Osteoblast (primary cell): ENCODE measurements around the gene NAA15. TPM values are rescaled to one million over a fixed set of nuclear protein-coding genes. Genes with fewer than 3 reads are reported as not detected.

Source experiments
- DNase-seq: peaks from one replicate; pipeline ENCODE4 v3.0.0; 2011; ENCODE audit warnings: low spot score, mixed read lengths; ENCODE audit not compliant: insufficient read length; ENCODE audit errors: missing footprints
- H2AFZ ChIP-seq: 2 replicates; pipeline ENCODE4 v1.6.0; 2011; ENCODE audit warnings: mild to moderate bottlenecking, low read length
- H3K27ac ChIP-seq: 2 replicates; pipeline ENCODE4 v1.5.1; 2011; ENCODE audit warnings: mild to moderate bottlenecking, low read depth, low read length, moderate library complexity
- H3K27me3 ChIP-seq: 2 replicates; pipeline ENCODE4 v1.6.0; 2012; ENCODE audit warnings: mild to moderate bottlenecking, control low read depth, inconsistent platforms, low read length, moderate library complexity; ENCODE audit not compliant: insufficient read depth
- H3K36me3 ChIP-seq: 2 replicates; pipeline ENCODE4 v1.5.1; 2011; ENCODE audit warnings: mild to moderate bottlenecking, low read length, control low read depth, moderate library complexity; ENCODE audit not compliant: insufficient read depth
- H3K4me1 ChIP-seq: 2 replicates; pipeline ENCODE4 v1.5.1; 2011; ENCODE audit warnings: mild to moderate bottlenecking, low read length, control low read depth, moderate library complexity; ENCODE audit not compliant: insufficient read depth
- H3K4me2 ChIP-seq: 2 replicates; pipeline ENCODE4 v1.6.0; 2011; ENCODE audit warnings: mild to moderate bottlenecking, low read length; ENCODE audit not compliant: insufficient read depth
- H3K4me3 ChIP-seq: fragments of 200-600 bp; sonication (generic); 3 replicates; pipeline ENCODE4 v1.5.1; 2012; ENCODE audit warnings: mild to moderate bottlenecking, low read length, inconsistent platforms; ENCODE audit not compliant: insufficient read depth
- H3K79me2 ChIP-seq: 2 replicates; pipeline ENCODE4 v1.6.0; 2012; ENCODE audit warnings: mild to moderate bottlenecking, low read length, control low read depth, inconsistent platforms; ENCODE audit not compliant: insufficient read depth
- H3K9me3 ChIP-seq: 2 replicates; pipeline ENCODE4 v1.5.1; 2011; ENCODE audit warnings: low read depth, low read length, control low read depth
- H4K20me1 ChIP-seq: 2 replicates; pipeline ENCODE4 v1.6.0; 2012; ENCODE audit warnings: mild to moderate bottlenecking, low read length, control low read depth; ENCODE audit not compliant: insufficient read depth
- total RNA-seq: library from RNA; depleted of rRNA; stranded (reverse); fragments of >200 nt; gene quantifications from 2 replicates; pipeline ENCODE4 v1.2.3, GENCODE V29; 2012
- TF ChIP-seq, protein P1 (sequence below): IDR thresholded peaks from 2 replicates; pipeline ENCODE4 v1.5.1; 2011; ENCODE audit warnings: mild to moderate bottlenecking, low read depth, low read length, moderate library complexity; ENCODE audit errors: extremely low read depth

The NAA15 gene
- total RNA-seq, 1 donor: 33.3 TPM

DNA sequence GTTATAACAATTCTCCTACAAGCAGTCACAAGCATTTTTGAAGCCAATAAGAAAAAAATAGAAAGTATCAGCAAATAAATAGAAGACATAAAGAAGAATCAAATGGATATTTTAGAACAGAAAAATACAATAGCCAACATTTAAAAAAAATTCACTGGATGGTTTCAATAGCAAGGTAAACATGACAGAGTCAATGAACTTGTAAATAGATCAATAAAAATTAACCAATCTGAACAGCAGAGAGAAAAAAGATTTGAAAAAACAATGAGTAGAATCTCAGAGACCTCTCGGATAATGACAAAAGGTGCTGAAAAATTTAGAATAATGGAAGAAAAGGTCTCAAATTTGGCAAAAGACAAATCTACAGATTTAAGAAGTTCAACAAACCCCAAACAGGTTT, 119.3 kb downstream of the NAA15 start:
- no peak overlapping the region for H2AFZ ChIP-seq
- H3K36me3 ChIP-seq: peaks cover 8% of the 10 kb centered on the region
- TF ChIP-seq, protein P1, sequence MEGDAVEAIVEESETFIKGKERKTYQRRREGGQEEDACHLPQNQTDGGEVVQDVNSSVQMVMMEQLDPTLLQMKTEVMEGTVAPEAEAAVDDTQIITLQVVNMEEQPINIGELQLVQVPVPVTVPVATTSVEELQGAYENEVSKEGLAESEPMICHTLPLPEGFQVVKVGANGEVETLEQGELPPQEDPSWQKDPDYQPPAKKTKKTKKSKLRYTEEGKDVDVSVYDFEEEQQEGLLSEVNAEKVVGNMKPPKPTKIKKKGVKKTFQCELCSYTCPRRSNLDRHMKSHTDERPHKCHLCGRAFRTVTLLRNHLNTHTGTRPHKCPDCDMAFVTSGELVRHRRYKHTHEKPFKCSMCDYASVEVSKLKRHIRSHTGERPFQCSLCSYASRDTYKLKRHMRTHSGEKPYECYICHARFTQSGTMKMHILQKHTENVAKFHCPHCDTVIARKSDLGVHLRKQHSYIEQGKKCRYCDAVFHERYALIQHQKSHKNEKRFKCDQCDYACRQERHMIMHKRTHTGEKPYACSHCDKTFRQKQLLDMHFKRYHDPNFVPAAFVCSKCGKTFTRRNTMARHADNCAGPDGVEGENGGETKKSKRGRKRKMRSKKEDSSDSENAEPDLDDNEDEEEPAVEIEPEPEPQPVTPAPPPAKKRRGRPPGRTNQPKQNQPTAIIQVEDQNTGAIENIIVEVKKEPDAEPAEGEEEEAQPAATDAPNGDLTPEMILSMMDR: no peak
- H3K4me3 ChIP-seq: no peak overlapping the region
- DNase-seq: no peak
- peaks cover 4% of the 10 kb centered on the region for H3K4me1 ChIP-seq
- no peaks in the 10 kb centered on the region for H3K27me3 ChIP-seq
- H3K9me3 ChIP-seq: no peaks in the 10 kb centered on the region
- H4K20me1 ChIP-seq: peaks cover 3% of the 10 kb centered on the region
- H3K4me2 ChIP-seq: no peak overlapping the region
- H3K79me2 ChIP-seq: no peaks in the 10 kb centered on the region
- H3K27ac ChIP-seq: no peak overlapping the region

DNA sequence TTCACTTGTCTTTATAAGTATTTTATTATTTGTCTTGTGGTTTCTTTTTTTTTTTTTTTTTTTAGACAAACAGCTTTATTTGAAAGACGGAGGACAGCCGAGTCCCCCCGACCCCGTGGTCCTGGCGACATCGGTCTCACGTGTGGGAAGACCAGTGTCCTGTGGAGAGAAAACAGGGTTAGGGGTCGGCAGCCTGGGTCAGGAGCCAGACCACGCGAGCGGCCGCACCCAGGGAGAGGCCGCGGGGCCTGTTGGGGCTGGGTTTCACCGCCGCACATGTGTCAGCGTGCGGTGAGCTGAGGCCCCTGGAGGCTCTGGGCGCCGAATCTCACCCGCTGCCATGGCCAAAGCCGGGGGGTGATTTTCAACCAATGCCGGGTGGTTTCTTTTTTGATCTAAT, 134.8 kb downstream of the NAA15 start:
- Histone ChIP-seq H3K27me3 (no peaks in the 10 kb centered on the region), H4K20me1 (no peaks in the 10 kb centered on the region), H3K4me2 (no peak overlapping the region), H3K27ac (no peak overlapping the region), H3K4me1 (no peaks in the 10 kb centered on the region), H3K4me3 (no peak overlapping the region), H3K9me3 (peaks cover 3% of the 10 kb centered on the region), H3K36me3 (peaks cover 8% of the 10 kb centered on the region), H2AFZ (no peak overlapping the region), H3K79me2 (no peaks in the 10 kb centered on the region)
- TF ChIP-seq, protein P1: no peak
- no peak for DNase-seq

DNA sequence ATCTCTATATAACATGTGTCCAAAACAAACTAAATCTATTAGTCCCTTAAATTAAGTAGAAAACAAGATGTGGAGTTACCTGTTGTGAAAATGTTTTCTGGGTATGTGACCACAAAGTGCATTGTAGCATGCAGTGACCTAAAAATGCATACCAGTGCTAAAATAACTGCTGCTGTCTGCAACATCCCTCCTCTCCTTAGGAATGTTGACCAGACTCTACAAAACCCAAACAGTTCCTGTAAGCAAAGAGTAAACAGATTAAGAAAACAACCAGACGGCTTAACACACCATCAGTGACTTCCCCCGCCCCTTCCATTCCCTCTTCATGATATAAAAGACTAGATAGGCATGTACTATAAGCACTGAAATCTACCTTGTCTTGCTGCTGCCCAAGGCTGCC, 136.8 kb downstream of the NAA15 start:
- no peaks in the 10 kb centered on the region for H3K27me3 ChIP-seq
- no peak overlapping the region for H3K27ac ChIP-seq
- no peaks in the 10 kb centered on the region for H4K20me1 ChIP-seq
- H3K4me2 ChIP-seq: no peak overlapping the region
- H3K79me2 ChIP-seq: no peaks in the 10 kb centered on the region
- no peak overlapping the region for H2AFZ ChIP-seq
- H3K9me3 ChIP-seq: peaks cover 3% of the 10 kb centered on the region
- DNase-seq: no peak
- H3K36me3 ChIP-seq: peaks cover 8% of the 10 kb centered on the region
- TF ChIP-seq, protein P1: no peak
- no peak overlapping the region for H3K4me3 ChIP-seq
- no peaks in the 10 kb centered on the region for H3K4me1 ChIP-seq

DNA sequence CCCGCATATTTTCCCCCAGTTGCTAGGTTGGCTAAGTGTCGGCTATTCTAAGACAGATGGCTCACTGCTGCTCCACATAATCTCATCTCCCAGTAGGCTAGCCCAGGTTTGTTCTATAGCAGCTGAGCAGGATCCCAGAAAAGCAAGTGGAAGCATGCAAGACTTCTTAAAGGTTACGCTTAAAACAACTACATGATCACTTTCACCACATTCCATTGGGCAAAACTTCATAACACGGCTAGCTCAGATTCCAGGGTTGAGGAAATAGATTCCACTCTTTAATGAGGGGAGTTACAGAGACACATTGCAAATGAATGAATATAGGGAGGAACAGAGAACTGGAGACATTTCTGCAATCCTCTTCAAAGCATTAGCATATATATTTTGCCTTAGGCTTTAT, 139.7 kb downstream of the NAA15 start:
- H3K9me3 ChIP-seq: peaks cover 3% of the 10 kb centered on the region
- H3K4me2 ChIP-seq: no peak overlapping the region
- no peaks in the 10 kb centered on the region for H3K27me3 ChIP-seq
- no peaks in the 10 kb centered on the region for H4K20me1 ChIP-seq
- peaks cover 8% of the 10 kb centered on the region for H3K36me3 ChIP-seq
- TF ChIP-seq, protein P1: no peak
- no peaks in the 10 kb centered on the region for H3K79me2 ChIP-seq
- no peak overlapping the region for H3K27ac ChIP-seq
- H2AFZ ChIP-seq: no peak overlapping the region
- DNase-seq: peak; percentile 73
- no peaks in the 10 kb centered on the region for H3K4me1 ChIP-seq
- no peak overlapping the region for H3K4me3 ChIP-seq
